Naive thymus-derived CD8-positive, alpha-beta T cell (primary cell): ENCODE data around the gene OR1I1. TPM values are rescaled to one million over a fixed set of nuclear protein-coding genes. Genes with fewer than 3 reads are reported as not detected.
A peak's percentile ranks its signal among the peaks of the same experiment; 100 is the strongest.

Experiments
- ATAC-seq, 2 donors: fragments of 150-1000 bp; cut with Tn5 transposase in 1 of 2; sonication (Bioruptor Pico), chemical (Tn5 transposase) in 1 of 2; 1 replicate in 1 of 2; 2 replicates in 1 of 2; pipeline ENCODE4 v1.10.0; 2021; ENCODE audit warnings: mild to moderate bottlenecking in 2 of 2, moderate library complexity in 2 of 2
- POLR2A ChIA-PET: fragments of 350-600 bp; sonication (Branson Sonifier 250); formaldehyde crosslinking; loops from one replicate; lab custom pipeline; 2021; ENCODE audit warnings: antibody characterized with exemption; lab: Charles Lee
- DNase-seq, 10 donors: peaks; one replicate each; pipeline versions ENCODE4 v3.0.0 to v3.0.0-alpha.2; 2020 to 2022
- H3K27ac Mint-ChIP-seq, 10 donors: one replicate each; pipeline ENCODE4 v1.8.0; 2020 to 2022; ENCODE audit warnings: mild to moderate bottlenecking in 10 of 10, mixed read lengths in 10 of 10, moderate library complexity in 4 of 10, inconsistent platforms in 1 of 10
- H3K27me3 Mint-ChIP-seq, 5 donors: one replicate each; pipeline ENCODE4 v1.8.0; 2021 to 2022; ENCODE audit warnings: mixed read lengths in 5 of 5
- H3K36me3 Mint-ChIP-seq, 3 donors: one replicate each; pipeline ENCODE4 v1.8.0; 2020 to 2022; ENCODE audit warnings: mixed read lengths in 3 of 3, mild to moderate bottlenecking in 2 of 3, inconsistent platforms in 1 of 3
- H3K4me1 Mint-ChIP-seq, 4 donors: one replicate each; pipeline ENCODE4 v1.8.0; 2021 to 2022; ENCODE audit warnings: mixed read lengths in 4 of 4
- H3K4me3 Mint-ChIP-seq, 10 donors: one replicate each; pipeline ENCODE4 v1.8.0; 2020 to 2022; ENCODE audit warnings: mild to moderate bottlenecking in 10 of 10, mixed read lengths in 10 of 10, moderate library complexity in 6 of 10, inconsistent platforms in 1 of 10
- H3K9me3 Mint-ChIP-seq, 9 donors: one replicate each; pipeline ENCODE4 v1.8.0; 2020 to 2022; ENCODE audit warnings: mixed read lengths in 9 of 9, mild to moderate bottlenecking in 3 of 9, inconsistent platforms in 1 of 9, moderate library complexity in 1 of 9
- polyA plus RNA-seq, 3 donors: library from polyadenylated mRNA; unstranded; fragments of 300-500 nt; fragmentation: Illumina TruSeq; gene quantifications; one replicate each; pipeline ENCODE4 v1.2.3, GENCODE V29; 2021
- total RNA-seq, 8 experiments: library from RNA in 2 of 8; stranded (reverse) in 2 of 8; gene quantifications; one replicate each; pipeline ENCODE4 v1.2.3 and lab custom pipeline; 2021 to 2026

OR1I1 gene
- total and polyA plus RNA-seq, 5 experiments from 2014 or later: not detected

- Mint-ChIP-seq H3K4me3 (no peak overlapping the region), H3K36me3 (peaks cover 0 to 21% (median 4%) of the 10 kb centered on the region in 3 donors), H3K9me3 (peaks cover 8 to 33% (median 21%) of the 10 kb centered on the region in 9 donors), H3K27me3 (peaks cover 0 to 17% (median 0%) of the 10 kb centered on the region in 5 donors), H3K27ac (no peak overlapping the region), H3K4me1 (peaks cover under 1 to 5% (median 2%) of the 10 kb centered on the region in 4 donors)
- POLR2A ChIA-PET: no interaction called here
- ATAC-seq (peak; percentile 63 to 64), DNase-seq (peak in 9 of 10 donors; percentile 27 to 70 (median 47))
These were observed 19.6 kb downstream of the OR1I1 start for GRCh38 chr19:15101479-15102082.

- H3K36me3 Mint-ChIP-seq: peaks cover 0 to 21% (median 4%) of the 10 kb centered on the region in 3 donors
- no peak for DNase-seq
- H3K9me3 Mint-ChIP-seq: peaks cover 8 to 33% (median 21%) of the 10 kb centered on the region in 9 donors
- no peak overlapping the region for H3K4me3 Mint-ChIP-seq
- peaks cover 10 to 19% (median 16%) of the 10 kb centered on the region in 4 donors for H3K4me1 Mint-ChIP-seq
- H3K27me3 Mint-ChIP-seq: peaks cover 0 to 24% (median 0%) of the 10 kb centered on the region in 5 donors
- H3K27ac Mint-ChIP-seq: peak overlapping the region in 1 of 10 donors; percentile 2
- POLR2A ChIA-PET: no interaction called here
- no peak for ATAC-seq
These were observed 22.0 kb downstream of the OR1I1 start for GRCh38 chr19:15104003-15104402.

- peaks cover 10 to 19% (median 16%) of the 10 kb centered on the region in 4 donors for H3K4me1 Mint-ChIP-seq
- ATAC-seq (no peak), DNase-seq (no peak)
- peaks cover 8 to 33% (median 21%) of the 10 kb centered on the region in 9 donors for H3K9me3 Mint-ChIP-seq
- H3K36me3 Mint-ChIP-seq: peaks cover 0 to 21% (median 4%) of the 10 kb centered on the region in 3 donors
- H3K27me3 Mint-ChIP-seq: peaks cover 0 to 24% (median 0%) of the 10 kb centered on the region in 5 donors
- POLR2A ChIA-PET: no interaction called here
- H3K27ac Mint-ChIP-seq: no peak overlapping the region
- no peak overlapping the region for H3K4me3 Mint-ChIP-seq
These were observed 22.4 kb downstream of the OR1I1 start for GRCh38 chr19:15104411-15104810.

GRCh38 chr19:15105044-15105443, 23.0 kb downstream of the OR1I1 start:
- POLR2A ChIA-PET: interaction anchor here (0.7 kb wide), 1 partner anchor 10 kb away, joined by 3 read pairs; no protein-coding TSS in a partner anchor
- peak overlapping the region in 2 of 10 donors; percentile 41 to 54 for H3K27ac Mint-ChIP-seq
- peaks cover 10 to 19% (median 16%) of the 10 kb centered on the region in 4 donors for H3K4me1 Mint-ChIP-seq

GRCh38 chr19:15107061-15108010, 25.3 kb downstream of the OR1I1 start, which contains the start of gene SYDE1:
SYDE1 (plus strand) TSS chr19:15107401; CDS start chr19:15107434, 33 bp downstream.
- peak in 3 of 10 donors; percentile 28 to 32 (median 28) for DNase-seq
- peak; percentile 69 to 76 for ATAC-seq
- POLR2A ChIA-PET: interaction anchor here (2.3 kb wide), 1 partner anchor 18 kb away, joined by 8 read pairs; a partner anchor contains a TSS
- Mint-ChIP-seq H3K27ac (peak within 1 kb of the TSS in 8 of 10 donors; percentile 44 to 90 (median 84)), H3K4me3 (peak within 1 kb of the TSS; percentile 70 to 92 (median 86)), H3K9me3 (peaks cover 8 to 25% (median 15%) of the 10 kb centered on the region in 9 donors), H3K4me1 (peaks cover 13 to 20% (median 16%) of the 10 kb centered on the region in 4 donors), H3K27me3 (peaks cover 0 to 24% (median 0%) of the 10 kb centered on the region in 5 donors), H3K36me3 (peaks cover 0 to 21% (median 2%) of the 10 kb centered on the region in 3 donors)

More at GRCh38 chr19:15105044-15105443, 23.0 kb downstream of the OR1I1 start:
- Mint-ChIP-seq H3K9me3 (peaks cover 8 to 33% (median 21%) of the 10 kb centered on the region in 9 donors), H3K27me3 (peaks cover 0 to 24% (median 0%) of the 10 kb centered on the region in 5 donors), H3K36me3 (peaks cover 0 to 21% (median 4%) of the 10 kb centered on the region in 3 donors), H3K4me3 (peak overlapping the region in 1 of 10 donors; percentile 57)
- ATAC-seq (no peak), DNase-seq (no peak)

GRCh38 chr19:15108145-15108844, 26.3 kb downstream of the OR1I1 start:
- ATAC-seq: no peak
- POLR2A ChIA-PET: interaction anchor here (0.6 to 2.3 kb wide), 3 partner anchors 17 to 126 kb away, joined by 3 to 8 read pairs (median 5); a partner anchor contains a TSS
- H3K4me3 Mint-ChIP-seq: peak overlapping the region; percentile 38 to 83 (median 70)

GRCh38 chr19:15108845-15109767, 27.1 kb downstream of the OR1I1 start:
- H3K4me1 Mint-ChIP-seq: peaks cover 13 to 22% (median 17%) of the 10 kb centered on the region in 4 donors
- peak overlapping the region in 2 of 10 donors; percentile 27 to 34 for H3K27ac Mint-ChIP-seq
- POLR2A ChIA-PET: interaction anchor here (0.6 to 2.3 kb wide), 2 partner anchors 16 to 125 kb away, joined by 3 to 8 read pairs; a partner anchor contains a TSS
- DNase-seq (no peak), ATAC-seq (no peak)
- H3K9me3 Mint-ChIP-seq: peaks cover under 1 to 12% (median 6%) of the 10 kb centered on the region in 9 donors
- no peak overlapping the region for H3K4me3 Mint-ChIP-seq
- peaks cover 0 to 24% (median 0%) of the 10 kb centered on the region in 5 donors for H3K27me3 Mint-ChIP-seq
- peaks cover 0 to 12% (median 0%) of the 10 kb centered on the region in 3 donors for H3K36me3 Mint-ChIP-seq

More at GRCh38 chr19:15108145-15108844, 26.3 kb downstream of the OR1I1 start:
- peaks cover 8 to 20% (median 10%) of the 10 kb centered on the region in 9 donors for H3K9me3 Mint-ChIP-seq
- DNase-seq: no peak
- peaks cover 0 to 24% (median 0%) of the 10 kb centered on the region in 5 donors for H3K27me3 Mint-ChIP-seq
- H3K36me3 Mint-ChIP-seq: peaks cover 0 to 20% (median 2%) of the 10 kb centered on the region in 3 donors
- peaks cover 13 to 22% (median 17%) of the 10 kb centered on the region in 4 donors for H3K4me1 Mint-ChIP-seq
- peak overlapping the region in 6 of 10 donors; percentile 8 to 85 (median 68) for H3K27ac Mint-ChIP-seq

GRCh38 chr19:15109768-15110417, 27.9 kb downstream of the OR1I1 start:
- POLR2A ChIA-PET: interaction anchor here (2.3 kb wide), 1 partner anchor 15 kb away, joined by 8 read pairs; a partner anchor contains a TSS
- H3K9me3 Mint-ChIP-seq: peaks cover 0 to 5% (median 1%) of the 10 kb centered on the region in 9 donors
- peaks cover 0 to 19% (median 0%) of the 10 kb centered on the region in 5 donors for H3K27me3 Mint-ChIP-seq
- H3K36me3 Mint-ChIP-seq: peaks cover 0 to 5% (median 3%) of the 10 kb centered on the region in 3 donors
- no peak overlapping the region for H3K4me3 Mint-ChIP-seq
- H3K27ac Mint-ChIP-seq: no peak overlapping the region
- peaks cover 13 to 22% (median 17%) of the 10 kb centered on the region in 4 donors for H3K4me1 Mint-ChIP-seq
- ATAC-seq (no peak), DNase-seq (no peak)

- H3K27me3 Mint-ChIP-seq: peaks cover 0 to 19% (median 0%) of the 10 kb centered on the region in 5 donors
- POLR2A ChIA-PET: no interaction called here
- no peak for DNase-seq
These were observed 28.4 kb downstream of the OR1I1 start for GRCh38 chr19:15110418-15110815.

GRCh38 chr19:15111758-15112157, 29.7 kb downstream of the OR1I1 start:
- Mint-ChIP-seq H3K27ac (peak overlapping the region in 3 of 10 donors; percentile 80 to 90 (median 90)), H3K4me3 (no peak overlapping the region), H3K36me3 (peaks cover 0 to 10% (median 3%) of the 10 kb centered on the region in 3 donors), H3K4me1 (peaks cover 11 to 18% (median 12%) of the 10 kb centered on the region in 4 donors), H3K27me3 (peaks cover 0 to 9% (median 0%) of the 10 kb centered on the region in 5 donors), H3K9me3 (no peaks in the 10 kb centered on the region)
- POLR2A ChIA-PET: interaction anchor here (0.6 kb wide), 1 partner anchor 237 kb away, joined by 3 read pairs; no protein-coding TSS in a partner anchor
- no peak for DNase-seq
- ATAC-seq: no peak

More at GRCh38 chr19:15110418-15110815, 28.4 kb downstream of the OR1I1 start:
- H3K4me3 Mint-ChIP-seq: no peak overlapping the region
- ATAC-seq: no peak
- H3K27ac Mint-ChIP-seq: no peak overlapping the region
- no peaks in the 10 kb centered on the region for H3K9me3 Mint-ChIP-seq
- H3K36me3 Mint-ChIP-seq: peaks cover 0 to 4% (median 3%) of the 10 kb centered on the region in 3 donors
- H3K4me1 Mint-ChIP-seq: peaks cover 13 to 22% (median 17%) of the 10 kb centered on the region in 4 donors
